Measurements from ENCODE around the gene DTX3. TPM values are rescaled to one million over a fixed set of nuclear protein-coding genes. Genes with fewer than 3 reads are reported as not detected.
A peak's percentile ranks its signal among the peaks of the same experiment; 100 is the strongest.

The DTX3 gene
- total and polyA plus RNA-seq, 2 of the 13 experiments (the other 11 are each of a cell fraction or from before 2014, with no cell fraction given) = 9.0 to 27.2 TPM

- TF ChIP-seq GMEB1 (CRISPR knock-in tag; IDR thresholded peaks at IDR 0.05; ENCODE audit: borderline replicate concordance) (no peak; the same call in 1 of the 2 replicates), ZNF274 (CRISPR knock-in tag; IDR thresholded peaks at IDR 0.05) (0 out of 2 replicates have a peak, but pooled peaks have one; percentile 22), SRSF4 (IDR thresholded peaks at IDR 0.05; ENCODE audit: low read depth, low read length, poor library complexity, severe bottlenecking) (no peak), PBX2 (CRISPR knock-in tag; IDR thresholded peaks at IDR 0.05) (no peak), KLF12 (CRISPR knock-in tag; IDR thresholded peaks at IDR 0.05; ENCODE audit: borderline replicate concordance) (no peak), SMAD1 (CRISPR knock-in tag; IDR thresholded peaks at IDR 0.05; ENCODE audit: borderline replicate concordance, low read depth) (peak; percentile 66; the same call in 1 of the 2 replicates), ZSCAN21 (CRISPR knock-in tag; IDR thresholded peaks at IDR 0.05; ENCODE audit: borderline replicate concordance) (peak; percentile 20; the same call in 1 of the 2 replicates), FOXA3 (CRISPR knock-in tag; IDR thresholded peaks at IDR 0.05) (0 out of 2 replicates have a peak, but pooled peaks have one; percentile 10), PRMT3 (CRISPR knock-in tag; IDR thresholded peaks at IDR 0.05; ENCODE audit: borderline replicate concordance, low read depth) (no peak), ZNF12 (CRISPR knock-in tag; IDR thresholded peaks at IDR 0.05) (no peak), NR2C2 (CRISPR knock-in tag; IDR thresholded peaks at IDR 0.05; ENCODE audit: borderline replicate concordance) (no peak), ZEB1 (IDR thresholded peaks at IDR 0.05; ENCODE audit: insufficient replicate concordance, low read depth) (peak; percentile 43), RFX5 (IDR thresholded peaks at IDR 0.05; ENCODE audit: low read depth, low read length) (no peak), HNF4A (CRISPR knock-in tag; IDR thresholded peaks at IDR 0.05) (peak; percentile 39), ZNF724P (CRISPR knock-in tag; IDR thresholded peaks at IDR 0.05; ENCODE audit: borderline replicate concordance) (no peak), SKI (IDR thresholded peaks at IDR 0.05; ENCODE audit: partially characterized antibody) (no peak), ZNF549 (CRISPR knock-in tag; IDR thresholded peaks at IDR 0.05) (no peak), ZNF441 (CRISPR knock-in tag; IDR thresholded peaks at IDR 0.05; ENCODE audit: borderline replicate concordance) (no peak), SOX6 (IDR thresholded peaks at IDR 0.05) (no peak), SOX6 (CRISPR knock-in tag; IDR thresholded peaks at IDR 0.05) (peak; percentile 21; the same call in 1 of the 2 replicates), ZNF891 (CRISPR knock-in tag; IDR thresholded peaks at IDR 0.05) (no peak), ZNF460 (CRISPR knock-in tag; IDR thresholded peaks at IDR 0.05; ENCODE audit: borderline replicate concordance) (no peak), ZBTB42 (CRISPR knock-in tag; IDR thresholded peaks at IDR 0.05) (no peak), SOX13 (IDR thresholded peaks at IDR 0.05) (no peak), SOX13 (CRISPR knock-in tag; conservative IDR thresholded peaks at IDR 0.05 in 1 of 2, IDR thresholded peaks at IDR 0.05 in 1 of 2) (no peak)
Observed at GRCh38 chr12:57583008-57583831, 21.4 kb upstream of the DTX3 start (continued).

Measured in HepG2 (cell line).